Measurements from ENCODE around the gene RASSF4. TPM values are rescaled to one million over a fixed set of nuclear protein-coding genes. Genes with fewer than 3 reads are reported as not detected.
A peak's percentile ranks its signal among the peaks of the same experiment; 100 is the strongest.

RASSF4 gene
- total and polyA plus RNA-seq, 4 donors, result 19.5 to 55.4 (median 41.6) TPM

- Histone ChIP-seq H3K9me3 (ENCODE audit: control insufficient read depth in 4 of 4, insufficient read depth in 3 of 4, low read length in 3 of 4) (peaks cover 0 to 2% (median 0%) of the 10 kb centered on the region in 4 donors), H3K4me3 (no peak overlapping the region), H3K27me3 (ENCODE audit: control insufficient read depth in 3 of 3, insufficient read depth in 3 of 3, low read length in 2 of 3) (no peaks in the 10 kb centered on the region), H3K9ac (ENCODE audit: insufficient read depth in 1 of 2, low read length in 2 of 2) (no peak overlapping the region), H3K36me3 (ENCODE audit: control insufficient read depth in 4 of 4, insufficient read depth in 4 of 4, low read length in 4 of 4) (peaks cover 0 to 25% (median 0%) of the 10 kb centered on the region in 4 donors), H3K27ac (ENCODE audit: low read depth in 1 of 2, low read length in 1 of 2) (peak overlapping the region; percentile 55 to 84), H3K4me1 (ENCODE audit: control insufficient read depth in 5 of 5, insufficient read depth in 5 of 5, low read length in 5 of 5) (peaks cover 0 to 41% (median 26%) of the 10 kb centered on the region in 5 donors)
- no peak for TF ChIP-seq CTCF (IDR thresholded peaks at IDR 0.05; ENCODE audit: control extremely low read depth, extremely low read depth)
- 43 to 49% methylated on average over 18 of the region's 18 CpGs for WGBS, 2 donors
- DNase-seq (no peak), ATAC-seq (ENCODE audit: insufficient read depth, low FRiP score) (no peak)
Measured at GRCh38 chr10:44973323-44974081, 13.9 kb downstream of the RASSF4 start.

GRCh38 chr10:44974082-44974627 lies 14.6 kb downstream of the RASSF4 start:
- Histone ChIP-seq H3K36me3 (ENCODE audit: control insufficient read depth in 4 of 4, insufficient read depth in 4 of 4, low read length in 4 of 4) (peaks cover 0 to 25% (median 0%) of the 10 kb centered on the region in 4 donors), H3K27me3 (ENCODE audit: control insufficient read depth in 3 of 3, insufficient read depth in 3 of 3, low read length in 2 of 3) (no peaks in the 10 kb centered on the region), H3K9me3 (ENCODE audit: control insufficient read depth in 4 of 4, insufficient read depth in 3 of 4, low read length in 3 of 4) (no peaks in the 10 kb centered on the region), H3K4me1 (ENCODE audit: control insufficient read depth in 5 of 5, insufficient read depth in 5 of 5, low read length in 5 of 5) (peaks cover 0 to 46% (median 26%) of the 10 kb centered on the region in 5 donors), H3K27ac (ENCODE audit: low read depth in 1 of 2, low read length in 1 of 2) (peak overlapping the region; percentile 84 to 92), H3K4me3 (no peak overlapping the region), H3K9ac (ENCODE audit: insufficient read depth in 1 of 2, low read length in 2 of 2) (peak overlapping the region in 1 of 2 donors; percentile 68)
- no peak for TF ChIP-seq CTCF (IDR thresholded peaks at IDR 0.05; ENCODE audit: control extremely low read depth, extremely low read depth)
- ATAC-seq (ENCODE audit: insufficient read depth, low FRiP score) (no peak), DNase-seq (no peak)
- 48 to 53% methylated on average over 7 of the region's 7 CpGs for WGBS, 2 donors

- peak; percentile 85 for ATAC-seq (ENCODE audit: insufficient read depth, low FRiP score)
- H3K4me1 ChIP-seq (ENCODE audit: control insufficient read depth in 5 of 5, insufficient read depth in 5 of 5, low read length in 5 of 5), result peaks cover 0 to 51% (median 33%) of the 10 kb centered on the region in 5 donors
- peak overlapping the region; percentile 84 to 92 for H3K27ac ChIP-seq (ENCODE audit: low read depth in 1 of 2, low read length in 1 of 2)
- no peaks in the 10 kb centered on the region for H3K9me3 ChIP-seq (ENCODE audit: control insufficient read depth in 4 of 4, insufficient read depth in 3 of 4, low read length in 3 of 4)
- peak; percentile 67 for TF ChIP-seq CTCF (IDR thresholded peaks at IDR 0.05; ENCODE audit: control extremely low read depth, extremely low read depth)
- H3K27me3 ChIP-seq (ENCODE audit: control insufficient read depth in 3 of 3, insufficient read depth in 3 of 3, low read length in 2 of 3), result no peaks in the 10 kb centered on the region
- 4 to 5% methylated on average over 46 of the region's 46 CpGs for WGBS, 2 donors
- peak overlapping the region; percentile 33 to 68 for H3K9ac ChIP-seq (ENCODE audit: insufficient read depth in 1 of 2, low read length in 2 of 2)
- peaks cover 0 to 22% (median 0%) of the 10 kb centered on the region in 4 donors for H3K36me3 ChIP-seq (ENCODE audit: control insufficient read depth in 4 of 4, insufficient read depth in 4 of 4, low read length in 4 of 4)
- peak overlapping the region; percentile 36 for H3K4me3 ChIP-seq
- peak; percentile 77 to 81 (median 79) for DNase-seq
Measured at GRCh38 chr10:44974628-44975430, 15.2 kb downstream of the RASSF4 start.
